ENCODE data around the gene SLC2A13. TPM values are rescaled to one million over a fixed set of nuclear protein-coding genes. Genes with fewer than 3 reads are reported as not detected.

SLC2A13 gene
- polyA plus RNA-seq, 3 donors = 2.2 to 2.9 (median 2.5) TPM

GRCh38 chr12:40039598-40039997, 66.3 kb downstream of the SLC2A13 start:
- Mint-ChIP-seq H3K4me3 (no peak overlapping the region), H3K4me1 (no peaks in the 10 kb centered on the region), H3K9me3 (no peaks in the 10 kb centered on the region), H3K27me3 (ENCODE audit: low read depth in 3 of 3) (peaks cover 0 to 2% (median 0%) of the 10 kb centered on the region in 3 donors), H3K27ac (no peak overlapping the region), H3K36me3 (peaks cover 6 to 8% of the 10 kb centered on the region in 2 donors)
- no peak for DNase-seq
- no peaks in the 10 kb centered on the region for H3K9me3 ChIP-seq (replicated peaks in 1 of 2; ENCODE audit: control insufficient read depth in 1 of 2, insufficient read depth in 1 of 2, low read length in 2 of 2)
- H3K4me3 ChIP-seq (replicated peaks in 1 of 3; ENCODE audit: low read depth in 2 of 3, low read length in 3 of 3) = no peak overlapping the region
- H3K9ac ChIP-seq (ENCODE audit: insufficient read depth, low read length, poor library complexity, severe bottlenecking) = no peak overlapping the region
- TF ChIP-seq CTCF (IDR thresholded peaks at IDR 0.05) = no peak
- H2AFZ ChIP-seq (ENCODE audit: insufficient read depth, low read depth, low read length, poor library complexity, severe bottlenecking) = no peak overlapping the region
- intact Hi-C loops (cut with micrococcal nuclease) = no loop called here
- no peaks in the 10 kb centered on the region for H4K20me1 ChIP-seq (ENCODE audit: insufficient read depth, low read length)
- no peaks in the 10 kb centered on the region for H3K79me2 ChIP-seq (ENCODE audit: insufficient read depth, low read length)
- H3K36me3 ChIP-seq (replicated peaks in 1 of 2; ENCODE audit: control insufficient read depth in 1 of 2, insufficient read depth in 2 of 2, low read length in 2 of 2) = no peaks in the 10 kb centered on the region
- no peaks in the 10 kb centered on the region for H3K27me3 ChIP-seq (ENCODE audit: control insufficient read depth in 2 of 2, insufficient read depth in 2 of 2, low read length in 2 of 2)
- no CpG with 5 or more reads among the region's 1 CpG for WGBS (ENCODE audit: insufficient coverage)
- H3K4me1 ChIP-seq (ENCODE audit: control insufficient read depth in 1 of 2, insufficient read depth in 2 of 2, low read length in 2 of 2) = no peaks in the 10 kb centered on the region
- no peak overlapping the region for H3K27ac ChIP-seq (ENCODE audit: low read depth in 1 of 2, low read length in 2 of 2)
- no peak overlapping the region for H3K4me2 ChIP-seq (replicated peaks; ENCODE audit: extremely low read depth, low read length, poor library complexity, severe bottlenecking)

GRCh38 chr12:40038619-40039018, 67.3 kb downstream of the SLC2A13 start:
- H2AFZ ChIP-seq (ENCODE audit: insufficient read depth, low read depth, low read length, poor library complexity, severe bottlenecking) = no peak overlapping the region
- H3K9ac ChIP-seq (ENCODE audit: insufficient read depth, low read length, poor library complexity, severe bottlenecking) = no peak overlapping the region
- no peak overlapping the region for H3K4me3 ChIP-seq (replicated peaks in 1 of 3; ENCODE audit: low read depth in 2 of 3, low read length in 3 of 3)
- H3K27me3 ChIP-seq (ENCODE audit: control insufficient read depth in 2 of 2, insufficient read depth in 2 of 2, low read length in 2 of 2) = no peaks in the 10 kb centered on the region
- 100% methylated on average over 2 of the region's 3 CpGs for WGBS (ENCODE audit: insufficient coverage)
- H3K36me3 Mint-ChIP-seq = peaks cover 5% of the 10 kb centered on the region in 2 donors
- H3K27ac Mint-ChIP-seq = no peak overlapping the region
- H3K4me3 Mint-ChIP-seq = no peak overlapping the region
- no peaks in the 10 kb centered on the region for H3K9me3 ChIP-seq (replicated peaks in 1 of 2; ENCODE audit: control insufficient read depth in 1 of 2, insufficient read depth in 1 of 2, low read length in 2 of 2)
- no peaks in the 10 kb centered on the region for H3K79me2 ChIP-seq (ENCODE audit: insufficient read depth, low read length)
- H3K4me1 ChIP-seq (ENCODE audit: control insufficient read depth in 1 of 2, insufficient read depth in 2 of 2, low read length in 2 of 2) = no peaks in the 10 kb centered on the region
- no peaks in the 10 kb centered on the region for H3K36me3 ChIP-seq (replicated peaks in 1 of 2; ENCODE audit: control insufficient read depth in 1 of 2, insufficient read depth in 2 of 2, low read length in 2 of 2)
- no peak overlapping the region for H3K27ac ChIP-seq (ENCODE audit: low read depth in 1 of 2, low read length in 2 of 2)
- no peaks in the 10 kb centered on the region for H3K4me1 Mint-ChIP-seq
- no peaks in the 10 kb centered on the region for H4K20me1 ChIP-seq (ENCODE audit: insufficient read depth, low read length)
- H3K27me3 Mint-ChIP-seq (ENCODE audit: low read depth in 3 of 3) = peaks cover 0 to 2% (median 0%) of the 10 kb centered on the region in 3 donors
- no peak for TF ChIP-seq CTCF (IDR thresholded peaks at IDR 0.05)
- no peaks in the 10 kb centered on the region for H3K9me3 Mint-ChIP-seq
- DNase-seq = no peak
- intact Hi-C loops (cut with micrococcal nuclease) = no loop called here
- H3K4me2 ChIP-seq (replicated peaks; ENCODE audit: extremely low read depth, low read length, poor library complexity, severe bottlenecking) = no peak overlapping the region
